ENCODE data around the gene SEMA4G. TPM values are rescaled to one million over a fixed set of nuclear protein-coding genes. Genes with fewer than 3 reads are reported as not detected.
"Not testable (repeated sequence)": the region's sequence is repeated elsewhere in the genome, so short reads cannot be mapped to it uniquely, and the experiment has no call there.

The SEMA4G gene
- total RNA-seq, 1 donor from 2014 or later, result 0.52 TPM

DNA sequence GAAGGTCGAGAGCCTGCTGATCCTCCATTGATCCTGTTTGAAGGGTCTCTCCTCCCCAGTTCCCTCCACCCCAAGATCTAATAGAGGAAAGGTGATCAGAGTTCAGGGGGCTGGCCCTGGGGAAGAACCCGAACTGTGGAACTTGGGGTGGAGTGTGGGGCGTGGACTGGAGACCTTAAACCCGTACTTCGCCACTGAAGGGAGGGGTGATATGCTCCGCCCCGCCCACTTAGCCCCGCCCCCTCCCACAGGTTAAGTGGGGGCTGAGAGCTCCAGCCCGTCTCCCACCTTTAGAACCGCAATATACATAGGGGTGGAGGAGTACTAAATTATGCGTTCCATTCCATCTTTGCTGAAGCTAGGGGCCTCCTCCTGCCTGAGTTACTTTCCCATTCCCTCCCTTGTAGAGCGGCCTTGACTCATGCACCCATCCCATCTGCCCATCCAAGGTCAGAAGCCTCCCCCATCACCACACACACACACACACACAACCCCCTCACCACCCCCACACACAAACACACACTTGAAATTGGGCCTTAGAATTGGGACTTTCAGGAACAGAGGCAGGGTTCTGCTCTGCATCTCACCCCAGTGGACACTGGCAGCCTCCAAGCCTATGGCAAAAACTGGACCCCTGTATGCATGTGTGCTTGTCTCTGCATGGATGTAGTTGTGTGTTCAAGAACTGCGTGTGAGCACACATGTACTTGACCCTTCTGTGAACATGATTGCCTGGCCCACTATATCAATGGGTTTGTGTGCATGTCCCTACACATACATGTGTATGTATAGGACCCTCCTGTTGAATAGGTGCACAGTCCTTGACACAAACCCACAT is 991 bp downstream of the SEMA4G start:
- Histone ChIP-seq H3K9ac (ENCODE audit: low read depth in 1 of 3, low read length in 3 of 3) (peak overlapping the region in 1 of 3 donors; percentile 79), H3K27ac (ENCODE audit: low read depth, low read length) (no peak overlapping the region), H3K27me3 (ENCODE audit: control insufficient read depth in 3 of 3, insufficient read depth in 3 of 3, low read length in 3 of 3) (no peaks in the 10 kb centered on the region), H3K9me3 (ENCODE audit: control insufficient read depth in 3 of 3, low read length in 3 of 3) (no peaks in the 10 kb centered on the region), H3K4me1 (ENCODE audit: control insufficient read depth in 3 of 3, insufficient read depth in 3 of 3, low read length in 3 of 3) (peaks cover 6 to 16% (median 15%) of the 10 kb centered on the region in 3 donors), H3K36me3 (ENCODE audit: control insufficient read depth in 3 of 3, insufficient read depth in 3 of 3, low read length in 3 of 3) (peaks cover 3 to 16% (median 8%) of the 10 kb centered on the region in 3 donors), H3K4me3 (ENCODE audit: low read length in 3 of 3) (peak overlapping the region; percentile 54 to 71 (median 56))

DNA sequence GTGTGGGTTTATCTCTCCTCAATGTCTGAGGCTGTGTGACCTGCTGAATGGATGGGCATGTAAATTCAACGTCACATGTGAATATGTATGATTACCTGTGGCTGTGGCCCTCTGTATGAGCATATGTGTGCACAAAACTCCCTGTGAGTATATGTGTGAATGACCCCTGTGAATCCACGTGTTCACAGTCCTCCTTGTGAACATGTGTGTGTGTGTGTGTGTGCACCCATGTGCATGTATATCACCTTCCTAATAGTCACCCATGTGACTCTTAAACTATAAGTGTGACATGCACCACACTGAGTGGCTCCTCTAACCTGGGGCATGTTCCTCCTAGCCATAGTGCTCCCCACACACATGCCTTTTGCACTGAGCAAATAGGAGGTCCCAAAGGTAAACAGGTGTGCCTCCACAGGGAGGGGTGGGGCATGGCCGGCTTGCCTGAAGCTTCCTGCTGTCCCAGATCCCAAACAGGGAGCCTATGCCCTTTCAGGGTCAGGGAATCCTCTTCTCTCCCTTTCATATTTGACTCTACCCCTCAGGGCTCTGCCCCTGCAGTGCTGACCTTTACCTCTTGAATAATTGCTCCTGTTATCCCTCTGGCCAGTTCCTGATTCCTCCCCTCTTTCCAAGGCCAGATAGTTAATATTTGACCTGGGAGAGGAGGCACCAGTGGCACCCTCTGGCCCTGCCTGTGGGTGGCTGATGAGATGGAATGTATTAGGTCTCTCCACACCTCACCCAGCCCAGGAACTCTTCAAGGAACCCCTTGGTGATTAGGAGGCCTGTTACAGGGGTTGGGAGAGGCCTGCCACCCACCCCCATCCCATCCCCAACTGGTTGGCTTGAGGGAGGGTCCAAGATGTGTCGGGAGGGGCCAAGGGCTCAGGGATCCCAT is 1.9 kb downstream of the SEMA4G start:
- H3K4me3 ChIP-seq (ENCODE audit: low read length in 3 of 3), result no peak overlapping the region
- peaks cover 6 to 16% (median 15%) of the 10 kb centered on the region in 3 donors for H3K4me1 ChIP-seq (ENCODE audit: control insufficient read depth in 3 of 3, insufficient read depth in 3 of 3, low read length in 3 of 3)
- no peak overlapping the region for H3K27ac ChIP-seq (ENCODE audit: low read depth, low read length)
- no peak overlapping the region for H3K9ac ChIP-seq (ENCODE audit: low read depth in 1 of 3, low read length in 3 of 3)
- H3K27me3 ChIP-seq (ENCODE audit: control insufficient read depth in 3 of 3, insufficient read depth in 3 of 3, low read length in 3 of 3), result no peaks in the 10 kb centered on the region
- peaks cover 0 to 7% (median 2%) of the 10 kb centered on the region in 3 donors for H3K36me3 ChIP-seq (ENCODE audit: control insufficient read depth in 3 of 3, insufficient read depth in 3 of 3, low read length in 3 of 3)
- H3K9me3 ChIP-seq (ENCODE audit: control insufficient read depth in 3 of 3, low read length in 3 of 3), result no peaks in the 10 kb centered on the region

DNA sequence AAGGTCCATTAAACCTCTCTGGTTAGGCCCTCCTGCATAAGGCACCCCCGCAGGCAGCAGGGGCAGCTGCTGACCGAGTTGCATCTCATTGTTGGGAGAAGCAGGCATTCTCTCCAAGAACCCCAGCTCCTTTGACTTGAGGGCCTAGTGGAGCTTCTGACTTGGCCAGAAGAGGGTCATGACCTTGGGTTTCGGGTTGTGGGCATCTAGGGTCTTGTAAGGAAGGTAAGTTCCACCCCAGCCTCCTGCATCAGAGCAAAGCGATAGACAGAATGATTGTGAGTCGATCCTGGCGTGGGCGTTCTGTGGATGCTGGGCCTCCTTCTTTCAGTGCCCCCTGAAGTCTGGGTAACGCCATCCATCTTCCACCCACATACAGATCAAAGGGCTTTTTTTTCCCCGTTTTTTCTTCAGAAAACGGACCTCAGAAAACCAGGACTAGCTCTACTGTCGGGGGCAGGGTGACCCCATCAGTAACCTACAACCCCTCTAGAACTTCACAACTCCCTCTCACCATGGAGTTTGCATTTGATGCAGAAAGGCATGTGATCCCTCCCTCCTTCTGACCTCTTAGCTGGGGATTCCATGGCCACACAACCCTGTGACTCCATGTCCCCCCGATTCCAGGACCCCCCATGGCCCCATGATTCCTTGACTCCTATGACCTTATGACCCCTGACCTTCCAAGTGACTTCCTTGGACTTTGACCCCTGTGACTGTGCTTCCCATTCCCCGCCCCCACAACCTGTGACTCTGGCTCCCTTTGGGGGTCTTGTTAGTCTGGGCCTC is 3.0 kb downstream of the SEMA4G start:
- Histone ChIP-seq H3K4me3 (ENCODE audit: low read length in 3 of 3) (no peak overlapping the region), H3K27me3 (ENCODE audit: control insufficient read depth in 3 of 3, insufficient read depth in 3 of 3, low read length in 3 of 3) (no peaks in the 10 kb centered on the region), H3K4me1 (ENCODE audit: control insufficient read depth in 3 of 3, insufficient read depth in 3 of 3, low read length in 3 of 3) (peaks cover 6 to 16% (median 15%) of the 10 kb centered on the region in 3 donors), H3K36me3 (ENCODE audit: control insufficient read depth in 3 of 3, insufficient read depth in 3 of 3, low read length in 3 of 3) (peaks cover 0 to 6% (median 3%) of the 10 kb centered on the region in 3 donors), H3K9me3 (ENCODE audit: control insufficient read depth in 3 of 3, low read length in 3 of 3) (no peaks in the 10 kb centered on the region), H3K27ac (ENCODE audit: low read depth, low read length) (no peak overlapping the region), H3K9ac (ENCODE audit: low read depth in 1 of 3, low read length in 3 of 3) (no peak overlapping the region)

DNA sequence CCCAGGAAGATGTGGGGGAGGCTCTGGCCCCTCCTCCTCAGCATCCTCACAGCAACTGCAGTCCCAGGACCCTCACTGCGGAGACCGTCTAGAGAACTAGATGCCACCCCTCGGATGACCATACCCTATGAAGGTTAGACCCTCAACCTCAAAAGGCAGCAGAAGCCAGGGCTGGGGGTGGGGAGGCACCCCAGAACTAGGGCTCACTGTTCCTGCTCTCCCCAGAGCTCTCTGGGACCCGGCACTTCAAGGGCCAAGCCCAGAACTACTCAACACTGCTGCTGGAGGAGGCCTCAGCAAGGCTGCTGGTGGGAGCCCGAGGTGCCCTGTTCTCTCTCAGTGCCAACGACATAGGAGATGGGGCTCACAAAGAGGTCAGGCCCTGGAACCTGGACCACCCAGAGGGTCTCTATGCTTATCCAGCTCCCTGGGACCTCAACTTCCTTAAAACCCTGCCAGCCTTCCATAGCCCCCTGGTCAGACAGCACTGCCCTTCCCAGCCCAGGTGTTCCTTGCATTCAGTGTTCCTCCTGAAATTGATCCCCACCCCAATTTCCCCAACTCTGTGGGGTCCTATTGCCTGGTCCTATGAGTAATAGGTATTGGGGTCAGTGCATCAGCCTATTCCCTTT is 3.7 kb downstream of the SEMA4G start:
- H3K4me3 ChIP-seq (ENCODE audit: low read length in 3 of 3), result no peak overlapping the region
- peaks cover 0 to 13% (median 6%) of the 10 kb centered on the region in 3 donors for H3K36me3 ChIP-seq (ENCODE audit: control insufficient read depth in 3 of 3, insufficient read depth in 3 of 3, low read length in 3 of 3)
- no peak overlapping the region for H3K27ac ChIP-seq (ENCODE audit: low read depth, low read length)
- no peaks in the 10 kb centered on the region for H3K27me3 ChIP-seq (ENCODE audit: control insufficient read depth in 3 of 3, insufficient read depth in 3 of 3, low read length in 3 of 3)
- H3K4me1 ChIP-seq (ENCODE audit: control insufficient read depth in 3 of 3, insufficient read depth in 3 of 3, low read length in 3 of 3), result peaks cover 6 to 16% (median 15%) of the 10 kb centered on the region in 3 donors
- H3K9ac ChIP-seq (ENCODE audit: low read depth in 1 of 3, low read length in 3 of 3), result no peak overlapping the region
- no peaks in the 10 kb centered on the region for H3K9me3 ChIP-seq (ENCODE audit: control insufficient read depth in 3 of 3, low read length in 3 of 3)

DNA sequence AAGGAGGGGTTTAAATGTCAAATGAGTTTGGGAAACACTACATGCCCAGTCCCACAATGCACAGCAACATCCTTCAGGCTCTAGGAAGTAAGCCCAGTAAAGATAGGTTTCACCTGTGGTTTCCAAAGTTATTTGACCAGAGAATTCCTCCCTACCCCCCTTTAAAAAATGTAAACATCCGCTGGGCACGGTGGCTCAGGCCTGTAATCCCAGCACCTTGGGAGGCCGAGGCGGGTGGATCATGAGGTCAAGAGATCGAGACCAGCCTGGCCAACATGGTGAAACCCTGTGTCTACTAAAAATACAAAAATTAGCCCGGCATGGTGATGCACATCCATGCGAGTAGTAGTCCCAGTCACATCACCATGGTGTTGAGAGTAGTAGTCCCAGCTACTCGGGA is 6.1 kb downstream of the SEMA4G start:
- H3K9ac ChIP-seq (ENCODE audit: low read depth in 1 of 3, low read length in 3 of 3); H3K4me3 ChIP-seq (ENCODE audit: low read length in 3 of 3); H3K27me3 ChIP-seq (ENCODE audit: control insufficient read depth in 3 of 3, insufficient read depth in 3 of 3, low read length in 3 of 3); H3K4me1 ChIP-seq (ENCODE audit: control insufficient read depth in 3 of 3, insufficient read depth in 3 of 3, low read length in 3 of 3); H3K27ac ChIP-seq (ENCODE audit: low read depth, low read length); H3K9me3 ChIP-seq (ENCODE audit: control insufficient read depth in 3 of 3, low read length in 3 of 3): not testable (repeated sequence)
- H3K36me3 ChIP-seq (ENCODE audit: control insufficient read depth in 3 of 3, insufficient read depth in 3 of 3, low read length in 3 of 3), result peaks cover 12 to 33% (median 27%) of the 10 kb centered on the region in 3 donors

DNA sequence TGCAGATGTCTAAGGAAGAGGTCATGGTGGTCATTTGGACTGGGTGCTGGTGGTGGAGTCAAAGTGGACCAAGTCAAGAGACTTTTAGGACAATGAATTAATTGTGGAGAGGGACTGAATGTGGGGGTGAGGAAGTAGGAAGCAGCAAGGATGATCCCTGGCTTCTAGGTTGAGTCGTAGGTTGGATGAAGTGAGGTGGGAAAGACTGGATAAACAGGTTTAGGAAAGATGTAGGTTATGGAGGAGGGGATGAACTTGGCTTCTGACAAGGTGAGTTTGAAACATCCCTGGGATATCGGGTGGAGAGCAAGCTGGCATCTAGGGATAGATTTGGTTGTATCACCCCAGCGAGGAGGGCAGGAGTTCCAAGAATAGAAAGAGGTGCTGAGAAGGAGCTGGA is 7.6 kb downstream of the SEMA4G start:
- Histone ChIP-seq H3K4me3 (ENCODE audit: low read length in 3 of 3) (no peak overlapping the region), H3K27ac (ENCODE audit: low read depth, low read length) (no peak overlapping the region), H3K9me3 (ENCODE audit: control insufficient read depth in 3 of 3, low read length in 3 of 3) (no peaks in the 10 kb centered on the region), H3K27me3 (ENCODE audit: control insufficient read depth in 3 of 3, insufficient read depth in 3 of 3, low read length in 3 of 3) (no peaks in the 10 kb centered on the region), H3K36me3 (ENCODE audit: control insufficient read depth in 3 of 3, insufficient read depth in 3 of 3, low read length in 3 of 3) (peaks cover 21 to 46% (median 40%) of the 10 kb centered on the region in 3 donors), H3K9ac (ENCODE audit: low read depth in 1 of 3, low read length in 3 of 3) (no peak overlapping the region), H3K4me1 (ENCODE audit: control insufficient read depth in 3 of 3, insufficient read depth in 3 of 3, low read length in 3 of 3) (no peaks in the 10 kb centered on the region)

DNA sequence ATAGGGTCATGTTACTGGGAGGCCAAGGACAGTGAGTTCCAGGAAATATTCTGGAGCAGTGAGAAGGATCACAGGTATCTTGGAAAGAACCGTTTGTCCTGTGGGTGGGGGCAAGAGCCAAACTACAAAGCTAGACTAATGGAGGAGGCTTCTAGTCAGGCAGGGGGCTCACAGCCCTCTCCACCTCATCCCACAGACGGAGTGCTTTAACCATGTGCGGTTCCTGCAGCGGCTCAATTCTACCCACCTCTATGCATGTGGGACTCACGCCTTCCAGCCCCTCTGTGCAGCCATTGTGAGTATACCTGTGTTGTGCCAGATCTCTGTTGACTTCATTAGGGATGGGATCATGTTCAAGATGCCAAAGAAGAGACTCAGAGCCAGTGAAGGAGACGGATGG is 8.1 kb downstream of the SEMA4G start:
- no peaks in the 10 kb centered on the region for H3K4me1 ChIP-seq (ENCODE audit: control insufficient read depth in 3 of 3, insufficient read depth in 3 of 3, low read length in 3 of 3)
- no peaks in the 10 kb centered on the region for H3K9me3 ChIP-seq (ENCODE audit: control insufficient read depth in 3 of 3, low read length in 3 of 3)
- no peak overlapping the region for H3K9ac ChIP-seq (ENCODE audit: low read depth in 1 of 3, low read length in 3 of 3)
- H3K36me3 ChIP-seq (ENCODE audit: control insufficient read depth in 3 of 3, insufficient read depth in 3 of 3, low read length in 3 of 3), result peaks cover 21 to 49% (median 40%) of the 10 kb centered on the region in 3 donors
- no peaks in the 10 kb centered on the region for H3K27me3 ChIP-seq (ENCODE audit: control insufficient read depth in 3 of 3, insufficient read depth in 3 of 3, low read length in 3 of 3)
- no peak overlapping the region for H3K4me3 ChIP-seq (ENCODE audit: low read length in 3 of 3)
- no peak overlapping the region for H3K27ac ChIP-seq (ENCODE audit: low read depth, low read length)

DNA sequence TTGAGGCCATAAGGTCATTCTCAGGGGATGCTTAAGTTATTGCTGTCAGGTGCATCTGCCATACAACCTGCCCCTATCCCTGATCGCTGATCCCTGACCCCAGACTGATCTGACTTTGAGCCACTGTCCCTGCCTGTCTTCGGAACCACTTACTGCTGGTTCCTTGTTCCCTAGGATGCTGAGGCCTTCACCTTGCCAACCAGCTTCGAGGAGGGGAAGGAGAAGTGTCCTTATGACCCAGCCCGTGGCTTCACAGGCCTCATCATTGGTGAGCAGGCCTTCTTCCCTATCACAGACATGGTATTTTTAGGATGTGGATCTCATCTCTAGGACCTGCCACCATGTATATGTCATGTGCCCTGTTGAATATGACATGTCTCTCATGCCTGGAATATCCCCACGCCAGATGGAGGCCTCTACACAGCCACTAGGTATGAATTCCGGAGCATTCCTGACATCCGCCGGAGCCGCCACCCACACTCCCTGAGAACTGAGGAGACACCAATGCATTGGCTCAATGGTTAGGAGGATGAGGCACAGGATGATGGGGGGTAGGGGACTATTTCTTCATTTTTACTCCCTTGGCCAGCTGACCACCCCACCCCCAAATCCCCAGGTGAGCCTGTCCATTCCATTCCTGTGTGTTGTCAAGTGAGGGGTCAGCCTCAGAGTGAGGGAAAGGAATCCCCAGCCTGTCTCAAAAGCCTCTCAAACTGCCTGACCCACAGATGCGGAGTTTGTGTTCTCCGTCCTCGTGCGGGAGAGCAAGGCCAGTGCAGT is 9.0 kb downstream of the SEMA4G start:
- Histone ChIP-seq H3K36me3 (ENCODE audit: control insufficient read depth in 3 of 3, insufficient read depth in 3 of 3, low read length in 3 of 3) (peaks cover 25 to 56% (median 44%) of the 10 kb centered on the region in 3 donors), H3K9me3 (ENCODE audit: control insufficient read depth in 3 of 3, low read length in 3 of 3) (no peaks in the 10 kb centered on the region), H3K27me3 (ENCODE audit: control insufficient read depth in 3 of 3, insufficient read depth in 3 of 3, low read length in 3 of 3) (no peaks in the 10 kb centered on the region), H3K4me3 (ENCODE audit: low read length in 3 of 3) (no peak overlapping the region), H3K27ac (ENCODE audit: low read depth, low read length) (no peak overlapping the region), H3K9ac (ENCODE audit: low read depth in 1 of 3, low read length in 3 of 3) (no peak overlapping the region), H3K4me1 (ENCODE audit: control insufficient read depth in 3 of 3, insufficient read depth in 3 of 3, low read length in 3 of 3) (peaks cover 0 to 4% (median 2%) of the 10 kb centered on the region in 3 donors)

DNA sequence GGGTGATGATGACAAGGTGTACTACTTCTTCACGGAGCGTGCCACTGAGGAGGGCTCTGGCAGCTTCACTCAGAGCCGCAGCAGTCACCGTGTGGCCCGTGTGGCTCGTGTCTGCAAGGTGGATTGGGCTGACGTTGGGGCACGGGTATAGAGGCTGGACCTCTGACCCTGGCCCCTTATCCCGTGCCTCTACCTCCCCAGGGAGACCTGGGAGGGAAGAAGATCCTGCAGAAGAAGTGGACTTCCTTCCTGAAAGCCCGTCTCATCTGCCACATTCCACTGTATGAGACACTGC is 9.5 kb downstream of the SEMA4G start:
- no peak overlapping the region for H3K27ac ChIP-seq (ENCODE audit: low read depth, low read length)
- H3K36me3 ChIP-seq (ENCODE audit: control insufficient read depth in 3 of 3, insufficient read depth in 3 of 3, low read length in 3 of 3), result peaks cover 27 to 60% (median 46%) of the 10 kb centered on the region in 3 donors
- H3K9ac ChIP-seq (ENCODE audit: low read depth in 1 of 3, low read length in 3 of 3), result no peak overlapping the region
- H3K4me3 ChIP-seq (ENCODE audit: low read length in 3 of 3), result no peak overlapping the region
- H3K4me1 ChIP-seq (ENCODE audit: control insufficient read depth in 3 of 3, insufficient read depth in 3 of 3, low read length in 3 of 3), result peaks cover 0 to 4% (median 2%) of the 10 kb centered on the region in 3 donors
- H3K27me3 ChIP-seq (ENCODE audit: control insufficient read depth in 3 of 3, insufficient read depth in 3 of 3, low read length in 3 of 3), result no peaks in the 10 kb centered on the region
- H3K9me3 ChIP-seq (ENCODE audit: control insufficient read depth in 3 of 3, low read length in 3 of 3), result no peaks in the 10 kb centered on the region
